Esophagus (tissue), 2 donors: Measurements from ENCODE around the gene JARID2. TPM values are rescaled to one million over a fixed set of nuclear protein-coding genes. Genes with fewer than 3 reads are reported as not detected.

Source experiments
- H3K27ac ChIP-seq, 2 donors: one replicate each; pipeline ENCODE4 v1.5.1; 2013; ENCODE audit warnings: low read depth in 2 of 2, mild to moderate bottlenecking in 2 of 2, inconsistent platforms in 1 of 2, low read length in 1 of 2, moderate library complexity in 1 of 2
- H3K27me3 ChIP-seq, 2 donors: one replicate each; pipeline ENCODE4 v1.6.1; 2013; ENCODE audit warnings: low read length in 2 of 2, control low read depth in 1 of 2, mild to moderate bottlenecking in 1 of 2; ENCODE audit not compliant: insufficient read depth in 2 of 2, control insufficient read depth in 1 of 2
- H3K36me3 ChIP-seq, 2 donors: one replicate each; pipeline ENCODE4 v1.6.1; 2013; ENCODE audit warnings: low read length in 1 of 2; ENCODE audit not compliant: control insufficient read depth in 2 of 2, insufficient read depth in 2 of 2
- H3K4me1 ChIP-seq, 2 donors: one replicate each; pipeline ENCODE4 v1.6.1; 2013; ENCODE audit warnings: low read length in 1 of 2; ENCODE audit not compliant: control insufficient read depth in 2 of 2, insufficient read depth in 2 of 2
- H3K4me3 ChIP-seq, 2 donors: one replicate each; pipeline ENCODE4 v1.5.1; 2013; ENCODE audit warnings: low read length in 2 of 2, mild to moderate bottlenecking in 2 of 2, low read depth in 1 of 2, moderate library complexity in 1 of 2
- H3K9me3 ChIP-seq, 2 donors: one replicate each; pipeline ENCODE4 v1.6.1; 2013; ENCODE audit warnings: mild to moderate bottlenecking in 2 of 2, low read depth in 1 of 2, low read length in 1 of 2, moderate library complexity in 1 of 2; ENCODE audit not compliant: control insufficient read depth in 2 of 2, insufficient read depth in 1 of 2
- WGBS, 2 donors: extraction: QIAGEN DNeasy Blood & Tissue Kit; methylation state at CpG; one replicate each; pipeline ENCODE4 v1.1.7; 2013; 5-methylcytosine and 5-hydroxymethylcytosine counted together
- polyA plus RNA-seq, 2 donors: library from polyadenylated mRNA; stranded (reverse); fragments of 200-250 nt; gene quantifications; one replicate each; pipeline ENCODE4 v1.2.3, GENCODE V29; 2013
- donor health status: healthy with polysubstance abuse.
- donor health status: Bipolar disorder and iron deficiency.

JARID2 gene
- polyA plus RNA-seq, 2 donors: 7.9 to 8.3 TPM

- peaks cover 5 to 31% of the 10 kb centered on the region in 2 donors for H3K36me3 ChIP-seq
- H3K4me3 ChIP-seq: no peak overlapping the region
- no peaks in the 10 kb centered on the region for H3K9me3 ChIP-seq
- H3K27me3 ChIP-seq: no peaks in the 10 kb centered on the region
- H3K27ac ChIP-seq: no peak overlapping the region
- peaks cover 0 to 10% of the 10 kb centered on the region in 2 donors for H3K4me1 ChIP-seq
- WGBS, 2 donors: 89 to 91% methylated on average over 6 of the region's 6 CpGs
These were observed 257.4 kb downstream of the JARID2 start for GRCh38 chr6:15503346-15503680.

- peaks cover 0 to 7% of the 10 kb centered on the region in 2 donors for H3K4me1 ChIP-seq
- peak overlapping the region; percentile 22 to 78 for H3K27ac ChIP-seq
- no peak overlapping the region for H3K4me3 ChIP-seq
- no peaks in the 10 kb centered on the region for H3K9me3 ChIP-seq
- no peaks in the 10 kb centered on the region for H3K27me3 ChIP-seq
- WGBS, 2 donors: 66 to 77% methylated on average over 12 of the region's 12 CpGs
- H3K36me3 ChIP-seq: peaks cover 7 to 34% of the 10 kb centered on the region in 2 donors
These were observed 258.2 kb downstream of the JARID2 start for GRCh38 chr6:15504040-15504495.

GRCh38 chr6:15504581-15505350 lies 258.9 kb downstream of the JARID2 start:
- WGBS, 2 donors: 20 to 32% methylated on average over 26 of the region's 26 CpGs
- peak overlapping the region; percentile 35 to 78 for H3K27ac ChIP-seq
- no peaks in the 10 kb centered on the region for H3K27me3 ChIP-seq
- H3K36me3 ChIP-seq: peaks cover 11 to 37% of the 10 kb centered on the region in 2 donors
- H3K4me3 ChIP-seq: no peak overlapping the region
- H3K4me1 ChIP-seq: peaks cover 0 to 7% of the 10 kb centered on the region in 2 donors
- no peaks in the 10 kb centered on the region for H3K9me3 ChIP-seq

GRCh38 chr6:15505463-15505918 lies 259.6 kb downstream of the JARID2 start:
- Histone ChIP-seq H3K27me3 (no peaks in the 10 kb centered on the region), H3K4me3 (no peak overlapping the region), H3K36me3 (peaks cover 15 to 41% of the 10 kb centered on the region in 2 donors), H3K4me1 (peaks cover 0 to 7% of the 10 kb centered on the region in 2 donors), H3K27ac (peak overlapping the region; percentile 20 to 35), H3K9me3 (no peaks in the 10 kb centered on the region)
- WGBS, 2 donors: 82 to 86% methylated on average over 18 of the region's 18 CpGs

- Histone ChIP-seq H3K36me3 (peaks cover 15 to 39% of the 10 kb centered on the region in 2 donors), H3K9me3 (no peaks in the 10 kb centered on the region), H3K27me3 (no peaks in the 10 kb centered on the region), H3K4me3 (no peak overlapping the region), H3K4me1 (peaks cover 0 to 10% of the 10 kb centered on the region in 2 donors), H3K27ac (no peak overlapping the region)
- WGBS, 2 donors: 92% methylated on average over 7 of the region's 7 CpGs
These were observed 260.2 kb downstream of the JARID2 start for GRCh38 chr6:15506066-15506465.

- H3K27ac ChIP-seq: no peak overlapping the region
- WGBS, 2 donors: 97 to 98% methylated on average over 11 of the region's 11 CpGs
- H3K4me3 ChIP-seq: no peak overlapping the region
- peaks cover 15 to 40% of the 10 kb centered on the region in 2 donors for H3K36me3 ChIP-seq
- peaks cover 0 to 11% of the 10 kb centered on the region in 2 donors for H3K4me1 ChIP-seq
- no peaks in the 10 kb centered on the region for H3K9me3 ChIP-seq
- H3K27me3 ChIP-seq: no peaks in the 10 kb centered on the region
These were observed 261.4 kb downstream of the JARID2 start for GRCh38 chr6:15507221-15507620.

- WGBS, 2 donors: 89 to 93% methylated on average over 14 of the region's 14 CpGs
- H3K4me3 ChIP-seq: no peak overlapping the region
- H3K27me3 ChIP-seq: no peaks in the 10 kb centered on the region
- peaks cover 15 to 43% of the 10 kb centered on the region in 2 donors for H3K36me3 ChIP-seq
- no peaks in the 10 kb centered on the region for H3K9me3 ChIP-seq
- H3K4me1 ChIP-seq: peaks cover 0 to 11% of the 10 kb centered on the region in 2 donors
- no peak overlapping the region for H3K27ac ChIP-seq
These were observed 261.9 kb downstream of the JARID2 start for GRCh38 chr6:15507746-15508145.

- H3K27ac ChIP-seq: no peak overlapping the region
- peaks cover 20 to 50% of the 10 kb centered on the region in 2 donors for H3K36me3 ChIP-seq
- no peak overlapping the region for H3K4me3 ChIP-seq
- no peaks in the 10 kb centered on the region for H3K9me3 ChIP-seq
- peaks cover 0 to 11% of the 10 kb centered on the region in 2 donors for H3K4me1 ChIP-seq
- 86 to 87% methylated on average over 6 of the region's 6 CpGs for WGBS, 2 donors
- no peaks in the 10 kb centered on the region for H3K27me3 ChIP-seq
These were observed 262.6 kb downstream of the JARID2 start for GRCh38 chr6:15508441-15508871.

- Histone ChIP-seq H3K27me3 (no peaks in the 10 kb centered on the region), H3K36me3 (peaks cover 20 to 54% of the 10 kb centered on the region in 2 donors), H3K27ac (no peak overlapping the region), H3K4me3 (no peak overlapping the region), H3K4me1 (peaks cover 0 to 11% of the 10 kb centered on the region in 2 donors), H3K9me3 (no peaks in the 10 kb centered on the region)
- WGBS, 2 donors: 88 to 91% methylated on average over 15 of the region's 15 CpGs
These were observed 263.1 kb downstream of the JARID2 start for GRCh38 chr6:15508931-15509330.
